Smooth muscle cell (in vitro differentiated cells): Measurements from ENCODE around the gene JCAD. TPM values are rescaled to one million over a fixed set of nuclear protein-coding genes. Genes with fewer than 3 reads are reported as not detected.

Experiments
- DNase-seq: peaks from one replicate; lab custom pipeline; 2025; ENCODE audit not compliant: unreplicated experiment; lab: John Stamatoyannopoulos, UW
- H2AFZ ChIP-seq: fragments of 200-600 bp; sonication (generic); 2 replicates; pipeline ENCODE4 v1.6.0; 2016; ENCODE audit warnings: antibody characterized with exemption, low read depth, mild to moderate bottlenecking
- H3F3A ChIP-seq: fragments of 200-600 bp; sonication (generic); 2 replicates; pipeline ENCODE4 v1.6.0; 2017; ENCODE audit warnings: antibody characterized with exemption, low read depth
- H3K27ac ChIP-seq: fragments of 200-600 bp; sonication (generic); 2 replicates; pipeline ENCODE4 v1.5.1; 2016; ENCODE audit warnings: low read depth, mild to moderate bottlenecking
- H3K27me3 ChIP-seq: fragments of 200-600 bp; sonication (generic); 2 replicates; pipeline ENCODE4 v1.6.1; 2016; ENCODE audit warnings: low read depth, mild to moderate bottlenecking
- H3K36me3 ChIP-seq: fragments of 200-600 bp; sonication (generic); 2 replicates; pipeline ENCODE4 v1.5.1; 2016; ENCODE audit warnings: low read depth
- H3K4me1 ChIP-seq: fragments of 200-600 bp; sonication (generic); 2 replicates; pipeline ENCODE4 v1.5.1; 2016; ENCODE audit warnings: low read depth
- H3K4me2 ChIP-seq: fragments of 200-600 bp; sonication (generic); 2 replicates; pipeline ENCODE4 v1.6.0; 2016; ENCODE audit warnings: mild to moderate bottlenecking
- H3K4me3 ChIP-seq: fragments of 200-600 bp; sonication (generic); 2 replicates; pipeline ENCODE4 v1.5.1; 2016; ENCODE audit warnings: mild to moderate bottlenecking
- H3K79me2 ChIP-seq: fragments of 200-600 bp; sonication (generic); 2 replicates; pipeline ENCODE4 v1.6.0; 2016; ENCODE audit warnings: low read depth, mild to moderate bottlenecking
- H3K9ac ChIP-seq: fragments of 200-600 bp; sonication (generic); 2 replicates; pipeline ENCODE4 v1.6.0; 2016; ENCODE audit warnings: low read depth
- H3K9me3 ChIP-seq: fragments of 200-600 bp; sonication (generic); replicated peaks from 2 replicates; pipeline ENCODE4 v1.5.1; 2016; ENCODE audit warnings: low read depth
- H4K20me1 ChIP-seq: fragments of 200-600 bp; sonication (generic); 2 replicates; pipeline ENCODE4 v1.6.0; 2016; ENCODE audit warnings: low read depth
- WGBS: methylation state at CpG from one replicate; pipeline ENCODE4 v1.1.7; 2016; ENCODE audit warnings: low lambda C conversion rate; 5-methylcytosine and 5-hydroxymethylcytosine counted together
- polyA plus RNA-seq: library from polyadenylated mRNA; unstranded; fragments of >200 nt; fragmentation: Nextera tagmentation; extraction: Ambion mirVana; gene quantifications from 2 replicates; pipeline ENCODE4 v1.2.1, GENCODE V29; 2016
- total RNA-seq: library from RNA; depleted of rRNA; stranded (reverse); fragments of >200 nt; gene quantifications from 2 replicates; pipeline ENCODE4 v1.2.3, GENCODE V29; 2014
- TF ChIP-seq, protein P1 (sequence below): fragments of 200-600 bp; sonication (generic); IDR thresholded peaks from 2 replicates; pipeline ENCODE4 v1.5.1; 2017; ENCODE audit warnings: borderline replicate concordance, mild to moderate bottlenecking, antibody characterized with exemption; ENCODE audit not compliant: insufficient read depth, poor library complexity, severe bottlenecking

The JCAD gene
- total and polyA plus RNA-seq, 2 experiments from 2014 or later = 7.5 to 7.8 TPM

DNA sequence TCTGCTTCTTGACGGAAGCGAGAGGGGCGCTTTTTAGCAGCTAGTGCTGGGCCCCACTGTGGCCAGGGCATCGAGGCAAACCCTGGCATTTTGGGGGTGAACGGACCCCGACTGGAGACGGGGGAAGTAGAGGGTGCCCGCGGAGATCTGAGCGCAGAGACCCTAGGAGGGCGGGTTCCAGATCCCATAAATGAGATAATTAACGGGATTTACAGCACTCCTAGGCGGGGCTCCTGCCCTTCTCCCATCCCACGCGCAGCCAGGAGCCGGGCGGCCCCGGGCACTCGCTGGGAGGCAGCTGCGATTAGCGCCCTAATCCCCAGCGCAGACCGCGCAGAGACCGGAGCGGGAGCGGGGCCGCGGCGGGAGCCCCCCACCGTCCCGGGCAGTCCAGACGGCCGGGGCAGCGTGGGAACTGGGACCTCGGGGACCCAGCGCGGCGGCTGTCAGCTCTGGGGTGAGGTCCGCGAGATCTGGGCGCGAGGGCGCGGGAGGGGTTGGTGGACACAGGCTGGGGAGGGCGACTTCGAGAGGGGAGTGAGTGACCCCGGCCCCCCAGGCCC lies 735 bp downstream of the JCAD start:
- Histone ChIP-seq H3K9ac (peak overlapping the region; percentile 27), H3K4me1 (peaks cover 34% of the 10 kb centered on the region), H3F3A (peaks cover 36% of the 10 kb centered on the region), H3K36me3 (no peaks in the 10 kb centered on the region), H3K4me2 (peak overlapping the region; percentile 91), H3K9me3 (no peaks in the 10 kb centered on the region), H2AFZ (peak overlapping the region; percentile 73), H3K27me3 (no peaks in the 10 kb centered on the region), H3K79me2 (peaks cover 11% of the 10 kb centered on the region), H3K4me3 (peak overlapping the region; percentile 69), H3K27ac (peak overlapping the region; percentile 61), H4K20me1 (peaks cover 38% of the 10 kb centered on the region)
- DNase-seq = peak; percentile 18
- WGBS = 2% methylated on average over 38 of the region's 48 CpGs
- TF ChIP-seq, protein P1, sequence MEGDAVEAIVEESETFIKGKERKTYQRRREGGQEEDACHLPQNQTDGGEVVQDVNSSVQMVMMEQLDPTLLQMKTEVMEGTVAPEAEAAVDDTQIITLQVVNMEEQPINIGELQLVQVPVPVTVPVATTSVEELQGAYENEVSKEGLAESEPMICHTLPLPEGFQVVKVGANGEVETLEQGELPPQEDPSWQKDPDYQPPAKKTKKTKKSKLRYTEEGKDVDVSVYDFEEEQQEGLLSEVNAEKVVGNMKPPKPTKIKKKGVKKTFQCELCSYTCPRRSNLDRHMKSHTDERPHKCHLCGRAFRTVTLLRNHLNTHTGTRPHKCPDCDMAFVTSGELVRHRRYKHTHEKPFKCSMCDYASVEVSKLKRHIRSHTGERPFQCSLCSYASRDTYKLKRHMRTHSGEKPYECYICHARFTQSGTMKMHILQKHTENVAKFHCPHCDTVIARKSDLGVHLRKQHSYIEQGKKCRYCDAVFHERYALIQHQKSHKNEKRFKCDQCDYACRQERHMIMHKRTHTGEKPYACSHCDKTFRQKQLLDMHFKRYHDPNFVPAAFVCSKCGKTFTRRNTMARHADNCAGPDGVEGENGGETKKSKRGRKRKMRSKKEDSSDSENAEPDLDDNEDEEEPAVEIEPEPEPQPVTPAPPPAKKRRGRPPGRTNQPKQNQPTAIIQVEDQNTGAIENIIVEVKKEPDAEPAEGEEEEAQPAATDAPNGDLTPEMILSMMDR = no peak

DNA sequence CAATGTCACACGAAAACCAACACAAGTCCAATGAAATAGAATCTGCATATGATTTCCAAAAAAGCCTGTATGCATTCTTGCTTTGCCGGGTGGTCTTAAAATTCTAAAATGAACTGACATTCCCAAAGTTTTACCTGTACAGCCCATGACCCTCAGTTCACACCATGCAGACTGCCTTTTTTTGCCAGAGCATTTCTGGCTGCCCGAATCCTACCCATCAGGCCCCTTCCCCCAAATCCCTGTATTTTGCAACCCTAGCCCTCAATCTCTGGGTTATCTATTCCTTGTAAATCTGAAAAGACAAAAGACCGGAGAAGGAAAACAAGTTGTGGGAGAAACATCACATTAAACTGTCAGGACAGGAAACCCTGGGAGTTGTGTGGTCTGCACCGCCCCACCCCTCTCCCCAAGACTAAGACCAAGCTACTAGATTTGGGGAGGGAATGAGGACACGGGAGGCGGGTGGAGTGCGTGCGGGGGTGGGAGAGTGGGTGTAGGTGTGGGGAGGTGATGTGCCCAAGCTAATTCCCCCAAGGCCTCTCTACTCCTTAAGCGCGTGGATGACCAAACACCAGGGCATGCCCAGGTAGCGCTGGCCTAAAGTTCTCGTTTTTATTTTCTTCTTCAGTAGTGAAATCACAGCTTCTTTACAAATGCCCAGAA lies 1.4 kb downstream of the JCAD start:
- H3K36me3 ChIP-seq = no peaks in the 10 kb centered on the region
- H3K4me2 ChIP-seq = peak overlapping the region; percentile 91
- peak overlapping the region; percentile 73 for H2AFZ ChIP-seq
- no peaks in the 10 kb centered on the region for H3K27me3 ChIP-seq
- 24% methylated on average over 13 of the region's 13 CpGs for WGBS
- no peak overlapping the region for H3K9ac ChIP-seq
- TF ChIP-seq, protein P1 = no peak
- no peaks in the 10 kb centered on the region for H3K9me3 ChIP-seq
- peak overlapping the region; percentile 69 for H3K4me3 ChIP-seq
- H4K20me1 ChIP-seq = peaks cover 42% of the 10 kb centered on the region
- H3F3A ChIP-seq = peaks cover 36% of the 10 kb centered on the region
- peaks cover 18% of the 10 kb centered on the region for H3K79me2 ChIP-seq
- H3K4me1 ChIP-seq = peaks cover 34% of the 10 kb centered on the region
- peak overlapping the region; percentile 61 for H3K27ac ChIP-seq
- DNase-seq = no peak

DNA sequence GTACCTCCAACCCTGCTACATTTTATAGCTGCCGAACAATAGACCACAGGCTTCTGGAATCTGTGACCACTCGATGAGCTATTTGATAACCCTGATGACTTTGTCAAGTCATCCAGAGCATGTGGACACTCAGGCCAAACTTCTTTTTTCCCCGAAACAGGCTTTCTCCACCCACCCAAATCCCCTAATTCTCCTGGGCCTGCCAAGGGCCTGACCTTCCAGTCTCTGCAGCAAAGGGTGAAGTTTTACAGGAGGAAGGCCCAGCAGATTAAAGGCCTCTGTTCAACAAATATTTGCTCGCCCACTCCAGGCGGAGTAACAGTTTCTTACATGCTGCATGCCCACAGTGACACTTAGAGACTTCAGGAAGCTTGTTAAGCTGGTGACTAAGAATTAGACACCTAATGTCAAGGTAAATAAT lies 2.0 kb downstream of the JCAD start:
- H2AFZ ChIP-seq = no peak overlapping the region
- peaks cover 24% of the 10 kb centered on the region for H3K79me2 ChIP-seq
- H3K27me3 ChIP-seq = no peaks in the 10 kb centered on the region
- DNase-seq = no peak
- H3K9ac ChIP-seq = no peak overlapping the region
- peak overlapping the region; percentile 69 for H3K4me3 ChIP-seq
- peaks cover 32% of the 10 kb centered on the region for H3F3A ChIP-seq
- H4K20me1 ChIP-seq = peaks cover 48% of the 10 kb centered on the region
- peak overlapping the region; percentile 61 for H3K27ac ChIP-seq
- TF ChIP-seq, protein P1 = no peak
- no peaks in the 10 kb centered on the region for H3K9me3 ChIP-seq
- H3K4me2 ChIP-seq = peak overlapping the region; percentile 91
- WGBS = 7% methylated on average over 5 of the region's 5 CpGs
- H3K4me1 ChIP-seq = peaks cover 34% of the 10 kb centered on the region
- no peaks in the 10 kb centered on the region for H3K36me3 ChIP-seq
